HEK293 (cell line): ENCODE measurements around the gene PTPRR.

Source experiments
- CTCF ChIA-PET: fragments of 350-600 bp; formaldehyde crosslinking; extraction: SDS; loops from one replicate; lab custom pipeline; 2021; ENCODE audit warnings: antibody characterized with exemption; lab: Yijun Ruan, JAX
- POLR2A ChIA-PET: fragments of 300-600 bp; formaldehyde crosslinking; extraction: SDS; loops from one replicate; lab custom pipeline; 2020; ENCODE audit warnings: antibody characterized with exemption, inconsistent platforms; lab: Yijun Ruan, JAX
- H3K27ac ChIP-seq: fragments of 200-500 bp; sonication (Bioruptor generic); 2 replicates; pipeline ENCODE4 v1.5.1; 2014; ENCODE audit warnings: low read depth, low read length, control low read depth, inconsistent platforms; ENCODE audit errors: extremely low read depth
- H3K36me3 ChIP-seq, 2 experiments: fragments of 200-500 bp in 1 of 2; sonication (Bioruptor generic) in 1 of 2; 1 replicate in 1 of 2; 2 replicates in 1 of 2; pipeline ENCODE4 v1.5.1; 2014 to 2017; ENCODE audit warnings: inconsistent platforms in 2 of 2, low read length in 2 of 2; ENCODE audit not compliant: control insufficient read depth in 2 of 2, insufficient read depth in 1 of 2
- H3K4me1 ChIP-seq: fragments of 200-500 bp; sonication (Bioruptor generic); 2 replicates; pipeline ENCODE4 v1.5.1; 2014; ENCODE audit warnings: mild to moderate bottlenecking, low read length, inconsistent platforms; ENCODE audit not compliant: control insufficient read depth, insufficient read depth
- H3K4me3 ChIP-seq: 2 replicates; pipeline ENCODE4 v1.5.1; 2011; ENCODE audit warnings: low read depth, mild to moderate bottlenecking, control low read depth, low read length, moderate library complexity
- H3K9me3 ChIP-seq: fragments of 200-500 bp; sonication (Bioruptor generic); 2 replicates; pipeline ENCODE4 v1.5.1; 2014; ENCODE audit warnings: low read depth, low read length, inconsistent platforms; ENCODE audit not compliant: control insufficient read depth, insufficient read depth
- CTCF ChIP-seq: fragments of 450-650 bp; formaldehyde crosslinking; IDR thresholded peaks from 2 replicates; pipeline ENCODE4 v1.5.1; 2016; ENCODE audit warnings: missing biosample characterization, missing genetic modification characterization
- MEIS1 ChIP-seq: sonication (generic); formaldehyde crosslinking; IDR thresholded peaks from 2 replicates; pipeline ENCODE4 v1.8.1; 2022; ENCODE audit warnings: missing genetic modification reagents, mild to moderate bottlenecking, borderline replicate concordance
- SETDB1 ChIP-seq: IDR thresholded peaks from one replicate; pipeline ENCODE4 v1.6.1; 2017; ENCODE audit warnings: mild to moderate bottlenecking, low read length, moderate library complexity, mixed read lengths; ENCODE audit not compliant: insufficient read length
- TCF7L2 ChIP-seq: IDR thresholded peaks from 2 replicates; pipeline ENCODE4 v1.6.1; 2011; ENCODE audit warnings: low read depth, mild to moderate bottlenecking, inconsistent platforms, low read length, moderate library complexity, borderline replicate concordance
- ZBTB1 ChIP-seq: fragments of 450-650 bp; formaldehyde crosslinking; IDR thresholded peaks from 2 replicates; pipeline ENCODE4 v1.5.1; 2016; ENCODE audit warnings: missing biosample characterization, missing genetic modification characterization
- ZFHX2 ChIP-seq: fragments of 450-650 bp; formaldehyde crosslinking; conservative IDR thresholded peaks from 2 replicates; pipeline ENCODE4 v1.5.1; 2016; ENCODE audit warnings: missing biosample characterization, missing genetic modification characterization
- ZNF10 ChIP-seq: fragments of 450-650 bp; formaldehyde crosslinking; IDR thresholded peaks from 2 replicates; pipeline ENCODE4 v1.5.1; 2017; ENCODE audit warnings: missing biosample characterization, missing genetic modification characterization
- ZNF169 ChIP-seq: fragments of 450-650 bp; formaldehyde crosslinking; IDR thresholded peaks from 2 replicates; pipeline ENCODE4 v1.5.1; 2016; ENCODE audit warnings: missing biosample characterization, missing genetic modification characterization
- ZNF2 ChIP-seq: fragments of 450-650 bp; formaldehyde crosslinking; IDR thresholded peaks from 2 replicates; pipeline ENCODE4 v1.5.1; 2016; ENCODE audit warnings: missing biosample characterization, missing genetic modification characterization
- ZNF510 ChIP-seq: fragments of 450-650 bp; formaldehyde crosslinking; IDR thresholded peaks from 2 replicates; pipeline ENCODE4 v1.5.1; 2018; ENCODE audit warnings: mild to moderate bottlenecking, missing genetic modification characterization, missing biosample characterization; ENCODE audit not compliant: insufficient replicate concordance
- ZNF654 ChIP-seq: fragments of 450-650 bp; formaldehyde crosslinking; IDR thresholded peaks from 2 replicates; pipeline ENCODE4 v1.5.1; 2016; ENCODE audit warnings: low read depth, missing biosample characterization, missing genetic modification characterization
- ZNF707 ChIP-seq: fragments of 450-650 bp; formaldehyde crosslinking; IDR thresholded peaks from 2 replicates; pipeline ENCODE4 v1.5.1; 2016; ENCODE audit warnings: missing biosample characterization, missing genetic modification characterization
- ZNF837 ChIP-seq: fragments of 450-650 bp; formaldehyde crosslinking; IDR thresholded peaks from 2 replicates; pipeline ENCODE4 v1.5.1; 2016; ENCODE audit warnings: missing biosample characterization, missing genetic modification characterization
- TF ChIP-seq, protein P1 (sequence below): fragments of 450-650 bp; formaldehyde crosslinking; optimal IDR thresholded peaks from 2 replicates; pipeline ENCODE3; 2016; ENCODE audit warnings: missing biosample characterization, mild to moderate bottlenecking, missing genetic modification characterization
- TF ChIP-seq, protein P2 (sequence below): fragments of 450-650 bp; formaldehyde crosslinking; IDR thresholded peaks from 2 replicates; pipeline ENCODE4 v1.5.1; 2016; ENCODE audit warnings: missing biosample characterization, missing genetic modification characterization

PTPRR gene

DNA sequence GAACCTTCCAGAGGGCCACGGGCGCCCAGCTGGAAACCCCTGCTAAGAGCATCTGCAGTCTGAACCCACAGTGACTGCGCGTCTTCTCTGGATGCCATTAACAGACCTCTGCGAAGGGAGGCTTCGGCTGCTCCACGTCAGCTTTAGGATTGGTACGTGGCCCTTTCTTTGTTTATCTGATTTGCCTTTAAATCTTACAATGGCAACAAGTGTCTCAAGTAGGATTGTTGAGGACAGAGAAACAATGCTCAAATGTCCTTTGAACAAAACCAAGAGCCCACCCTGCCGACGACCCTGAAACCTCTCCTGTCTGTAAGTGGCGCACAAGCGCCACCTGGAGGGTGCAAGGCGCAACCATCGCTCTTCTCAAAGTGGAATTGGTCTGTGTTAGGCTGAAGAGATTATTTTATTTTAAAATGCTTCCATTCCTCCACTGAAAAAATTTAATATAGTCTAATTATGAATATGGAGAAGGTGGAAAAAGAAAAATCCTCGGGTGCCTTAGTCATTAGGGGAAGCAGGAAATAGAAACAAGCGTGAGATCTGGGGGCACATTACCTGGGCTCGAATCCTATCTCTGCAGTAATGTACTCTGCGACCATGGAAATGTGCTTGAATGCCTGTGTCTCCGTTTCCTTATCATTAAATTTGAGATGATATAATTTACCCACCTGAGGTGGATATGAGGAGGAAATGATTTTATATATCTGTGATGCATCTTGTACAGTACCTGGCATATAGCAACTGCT, 200.7 kb downstream of the PTPRR start:
- H3K36me3 ChIP-seq = no peaks in the 10 kb centered on the region
- no peaks in the 10 kb centered on the region for H3K9me3 ChIP-seq
- CTCF ChIA-PET = interaction anchor here (0.6 to 2.2 kb wide), 17 partner anchors 11 to 1198 kb away, joined by 3 to 11 read pairs (median 4); no protein-coding TSS in a partner anchor
- TF ChIP-seq ZNF654 (peak; percentile 86), ZNF2 (tag by site-specific recombination) (peak; percentile 69; the same call in 1 of the 2 replicates), CTCF (peak; percentile 45; the same call in 1 of the 2 replicates), ZBTB1 (tag by site-specific recombination) (no peak)
- H3K4me1 ChIP-seq = no peaks in the 10 kb centered on the region
- POLR2A ChIA-PET = no interaction called here
- H3K27ac ChIP-seq = no peak overlapping the region
- H3K4me3 ChIP-seq = no peak overlapping the region

GRCh38 chr12:70719071-70719470, 201.5 kb downstream of the PTPRR start:
- TF ChIP-seq, protein P1, sequence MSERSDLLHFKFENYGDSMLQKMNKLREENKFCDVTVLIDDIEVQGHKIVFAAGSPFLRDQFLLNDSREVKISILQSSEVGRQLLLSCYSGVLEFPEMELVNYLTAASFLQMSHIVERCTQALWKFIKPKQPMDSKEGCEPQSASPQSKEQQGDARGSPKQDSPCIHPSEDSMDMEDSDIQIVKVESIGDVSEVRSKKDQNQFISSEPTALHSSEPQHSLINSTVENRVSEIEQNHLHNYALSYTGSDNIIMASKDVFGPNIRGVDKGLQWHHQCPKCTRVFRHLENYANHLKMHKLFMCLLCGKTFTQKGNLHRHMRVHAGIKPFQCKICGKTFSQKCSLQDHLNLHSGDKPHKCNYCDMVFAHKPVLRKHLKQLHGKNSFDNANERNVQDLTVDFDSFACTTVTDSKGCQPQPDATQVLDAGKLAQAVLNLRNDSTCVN (tag by site-specific recombination) = no peak
- no peak for TF ChIP-seq TCF7L2
- TF ChIP-seq ZNF837 (tag by site-specific recombination) = no peak
- TF ChIP-seq ZFHX2 (tag by site-specific recombination) = no peak
- no peak for TF ChIP-seq ZNF169
- CTCF ChIA-PET = interaction anchor here (0.6 to 2.2 kb wide), 16 partner anchors 10 to 842 kb away, joined by 3 to 11 read pairs (median 4); no protein-coding TSS in a partner anchor
- no peaks in the 10 kb centered on the region for H3K4me1 ChIP-seq
- H3K4me3 ChIP-seq = no peak overlapping the region
- POLR2A ChIA-PET = no interaction called here
- H3K27ac ChIP-seq = no peak overlapping the region
- H3K36me3 ChIP-seq = no peaks in the 10 kb centered on the region
- no peaks in the 10 kb centered on the region for H3K9me3 ChIP-seq

DNA sequence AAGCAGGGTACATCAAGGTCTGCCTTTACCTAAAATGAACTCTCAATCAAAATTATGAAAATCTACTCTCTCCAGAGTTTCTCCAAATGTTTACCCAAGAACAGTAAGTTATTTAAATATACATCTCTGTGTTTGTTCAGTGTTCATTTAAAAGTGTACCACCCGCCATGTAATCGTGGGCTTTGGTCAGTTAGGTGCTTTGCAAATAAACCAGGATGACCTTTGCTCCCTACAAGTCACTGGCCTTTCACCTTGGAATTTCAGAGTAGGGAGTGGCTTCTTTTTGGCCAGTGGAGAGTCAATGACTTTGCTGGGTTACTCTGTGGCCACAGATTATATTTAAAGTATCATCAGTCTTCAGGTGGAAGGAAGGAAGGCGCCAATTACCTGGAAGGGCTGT, 208.7 kb downstream of the PTPRR start:
- H3K36me3 ChIP-seq = no peaks in the 10 kb centered on the region
- TF ChIP-seq, protein P2, sequence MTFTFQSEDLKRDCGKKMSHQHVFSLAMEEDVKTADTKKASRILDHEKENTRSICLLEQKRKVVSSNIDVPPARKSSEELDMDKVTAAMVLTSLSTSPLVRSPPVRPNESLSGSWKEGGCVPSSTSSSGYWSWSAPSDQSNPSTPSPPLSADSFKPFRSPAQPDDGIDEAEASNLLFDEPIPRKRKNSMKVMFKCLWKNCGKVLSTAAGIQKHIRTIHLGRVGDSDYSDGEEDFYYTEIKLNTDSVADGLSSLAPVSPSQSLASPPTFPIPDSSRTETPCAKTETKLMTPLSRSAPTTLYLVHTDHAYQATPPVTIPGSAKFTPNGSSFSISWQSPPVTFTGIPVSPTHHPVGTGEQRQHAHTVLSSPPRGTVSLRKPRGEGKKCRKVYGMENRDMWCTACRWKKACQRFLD (tag by site-specific recombination) = no peak
- TF ChIP-seq ZNF707 (tag by site-specific recombination) = no peak
- TF ChIP-seq ZNF10 (tag by site-specific recombination) = no peak
- TF ChIP-seq MEIS1 = no peak
- no peak for TF ChIP-seq ZNF510 (tag by site-specific recombination)
- TF ChIP-seq SETDB1 = no peak
- POLR2A ChIA-PET = no interaction called here
- no peak overlapping the region for H3K27ac ChIP-seq
- H3K9me3 ChIP-seq = no peaks in the 10 kb centered on the region
- H3K4me1 ChIP-seq = no peaks in the 10 kb centered on the region
- CTCF ChIA-PET = no interaction called here
- H3K4me3 ChIP-seq = no peak overlapping the region
